Muscle layer of duodenum (tissue), 2 donors: ENCODE data around the gene RETNLB.

Source experiments
- H3K27ac ChIP-seq: one replicate; pipeline ENCODE4 v1.7.0; 2013; ENCODE audit warnings: mild to moderate bottlenecking, low read length
- H3K27me3 ChIP-seq: one replicate; pipeline ENCODE4 v1.7.0; 2013; ENCODE audit warnings: low read depth, mild to moderate bottlenecking, control low read depth, low read length
- H3K36me3 ChIP-seq, 2 donors: one replicate each; pipeline ENCODE4 v1.7.0; 2013; ENCODE audit warnings: low read length in 2 of 2, control low read depth in 1 of 2, mild to moderate bottlenecking in 1 of 2; ENCODE audit not compliant: insufficient read depth in 2 of 2, control insufficient read depth in 1 of 2
- H3K4me1 ChIP-seq, 2 donors: one replicate each; pipeline ENCODE4 v1.7.0; 2013; ENCODE audit warnings: low read length in 2 of 2, mild to moderate bottlenecking in 2 of 2, control low read depth in 1 of 2, moderate library complexity in 1 of 2; ENCODE audit not compliant: insufficient read depth in 2 of 2, control insufficient read depth in 1 of 2
- H3K4me3 ChIP-seq, 2 donors: one replicate each; pipeline ENCODE4 v1.7.0; 2013; ENCODE audit warnings: low read length in 2 of 2, low read depth in 1 of 2, mild to moderate bottlenecking in 1 of 2
- H3K9me3 ChIP-seq, 2 donors: one replicate each; pipeline ENCODE4 v1.7.0; 2013; ENCODE audit warnings: low read length in 2 of 2, control low read depth in 1 of 2, mild to moderate bottlenecking in 1 of 2; ENCODE audit not compliant: control insufficient read depth in 1 of 2
- donor health status: healthy.

The RETNLB gene

DNA sequence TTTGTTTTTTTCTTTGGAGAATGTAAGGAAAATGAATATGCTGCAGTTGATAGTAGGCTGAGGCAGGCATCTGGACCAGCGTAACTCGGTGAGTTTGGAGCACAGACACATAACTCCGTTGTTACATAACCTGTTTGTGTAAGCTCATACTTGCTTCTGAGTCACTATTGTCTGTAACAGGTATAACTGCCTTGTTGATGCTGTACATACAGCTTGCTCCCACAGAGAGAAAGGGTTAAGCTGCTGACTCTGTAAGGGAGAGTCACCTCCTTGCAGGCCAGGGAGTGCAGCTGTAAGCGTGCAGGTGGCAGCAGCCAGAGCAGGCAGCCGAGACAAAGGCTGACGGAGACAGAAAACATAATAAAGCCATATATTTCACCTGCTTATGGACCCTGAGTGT, 20.4 kb downstream of the RETNLB start:
- Histone ChIP-seq H3K4me3 (no peak overlapping the region), H3K36me3 (no peaks in the 10 kb centered on the region), H3K27ac (no peak overlapping the region), H3K27me3 (peaks cover 4% of the 10 kb centered on the region), H3K9me3 (no peaks in the 10 kb centered on the region), H3K4me1 (no peaks in the 10 kb centered on the region)

DNA sequence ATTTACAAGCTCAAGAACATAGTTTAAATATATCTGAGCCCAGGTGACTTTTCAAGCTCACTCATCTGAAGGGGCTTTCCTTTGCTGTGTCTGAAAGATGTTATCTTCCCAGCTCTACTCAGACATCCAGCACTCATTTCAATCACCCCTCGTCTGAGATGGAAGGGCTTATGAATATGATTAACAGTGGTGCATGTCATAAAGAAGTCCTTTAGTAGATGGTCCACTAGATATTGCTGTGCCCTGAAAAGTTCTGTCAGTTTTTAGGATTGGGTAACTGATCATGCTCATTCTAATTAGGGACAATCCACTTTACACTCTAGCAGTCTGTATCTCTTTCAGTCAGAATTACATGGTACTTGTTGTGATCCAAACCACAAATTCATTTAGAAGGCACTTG, 28.3 kb downstream of the RETNLB start:
- Histone ChIP-seq H3K9me3 (no peaks in the 10 kb centered on the region), H3K27me3 (no peaks in the 10 kb centered on the region), H3K4me1 (no peaks in the 10 kb centered on the region), H3K36me3 (no peaks in the 10 kb centered on the region), H3K4me3 (no peak overlapping the region), H3K27ac (no peak overlapping the region)

DNA sequence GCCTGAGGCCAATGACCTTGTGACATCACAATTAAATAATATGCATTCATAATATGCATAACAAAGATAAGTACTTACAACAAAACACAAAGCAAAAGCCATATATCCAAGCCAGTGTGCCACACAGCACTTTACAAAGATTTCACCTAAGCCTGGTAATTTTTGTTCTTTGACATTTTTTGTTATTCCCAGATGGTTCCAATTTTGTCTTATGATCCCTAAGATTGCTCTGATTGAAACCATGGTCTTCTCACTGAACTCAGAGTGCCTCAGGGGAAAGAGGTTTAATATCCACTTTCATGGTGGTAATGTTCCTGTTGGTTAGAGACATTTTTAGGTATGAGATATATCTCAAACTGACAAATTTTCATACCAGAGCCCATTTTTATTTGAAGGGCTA, 29.1 kb downstream of the RETNLB start:
- H3K27ac ChIP-seq, result no peak overlapping the region
- H3K9me3 ChIP-seq, result no peaks in the 10 kb centered on the region
- no peaks in the 10 kb centered on the region for H3K4me1 ChIP-seq
- H3K27me3 ChIP-seq, result no peaks in the 10 kb centered on the region
- H3K36me3 ChIP-seq, result no peaks in the 10 kb centered on the region
- no peak overlapping the region for H3K4me3 ChIP-seq

DNA sequence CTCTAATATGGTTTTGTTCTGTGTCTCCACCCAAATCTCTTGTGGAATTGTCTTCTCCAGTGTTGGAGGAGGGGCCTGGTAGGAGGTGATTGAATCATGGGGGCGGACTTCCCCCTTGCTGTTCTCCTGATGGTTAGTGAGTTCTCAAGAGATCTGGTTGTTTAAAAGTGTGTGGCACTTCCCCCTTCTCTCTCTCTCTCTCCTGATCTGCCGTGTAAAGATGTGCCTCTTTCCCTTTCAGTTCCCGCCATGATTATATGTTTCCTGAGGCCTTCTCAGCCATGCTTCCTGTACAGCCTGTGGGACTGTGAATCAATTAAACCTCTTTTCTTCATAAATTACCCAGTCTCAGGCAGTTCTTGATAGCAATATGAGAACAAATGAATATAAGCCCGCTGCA, 33.1 kb downstream of the RETNLB start:
- H3K4me3 ChIP-seq, result no peak overlapping the region
- no peaks in the 10 kb centered on the region for H3K4me1 ChIP-seq
- H3K9me3 ChIP-seq, result no peaks in the 10 kb centered on the region

GRCh38 chr3:108722724-108723123, 34.5 kb downstream of the RETNLB start:
- Histone ChIP-seq H3K27me3 (no peaks in the 10 kb centered on the region), H3K4me1 (no peaks in the 10 kb centered on the region), H3K9me3 (no peaks in the 10 kb centered on the region), H3K27ac (no peak overlapping the region), H3K4me3 (no peak overlapping the region), H3K36me3 (no peaks in the 10 kb centered on the region)

More for the DNA sequence above, 33.1 kb downstream of the RETNLB start:
- no peaks in the 10 kb centered on the region for H3K27me3 ChIP-seq
- no peaks in the 10 kb centered on the region for H3K36me3 ChIP-seq
- H3K27ac ChIP-seq, result no peak overlapping the region

- Histone ChIP-seq H3K27ac (no peak overlapping the region), H3K4me1 (no peaks in the 10 kb centered on the region), H3K27me3 (no peaks in the 10 kb centered on the region), H3K36me3 (no peaks in the 10 kb centered on the region), H3K9me3 (no peaks in the 10 kb centered on the region), H3K4me3 (no peak overlapping the region)
Observed at GRCh38 chr3:108719178-108719806, 37.9 kb downstream of the RETNLB start.

- H3K36me3 ChIP-seq, result no peaks in the 10 kb centered on the region
- no peak overlapping the region for H3K27ac ChIP-seq
- no peaks in the 10 kb centered on the region for H3K4me1 ChIP-seq
- H3K27me3 ChIP-seq, result no peaks in the 10 kb centered on the region
- no peaks in the 10 kb centered on the region for H3K9me3 ChIP-seq
- no peak overlapping the region for H3K4me3 ChIP-seq
Observed at GRCh38 chr3:108718454-108718853, 38.8 kb downstream of the RETNLB start.

DNA sequence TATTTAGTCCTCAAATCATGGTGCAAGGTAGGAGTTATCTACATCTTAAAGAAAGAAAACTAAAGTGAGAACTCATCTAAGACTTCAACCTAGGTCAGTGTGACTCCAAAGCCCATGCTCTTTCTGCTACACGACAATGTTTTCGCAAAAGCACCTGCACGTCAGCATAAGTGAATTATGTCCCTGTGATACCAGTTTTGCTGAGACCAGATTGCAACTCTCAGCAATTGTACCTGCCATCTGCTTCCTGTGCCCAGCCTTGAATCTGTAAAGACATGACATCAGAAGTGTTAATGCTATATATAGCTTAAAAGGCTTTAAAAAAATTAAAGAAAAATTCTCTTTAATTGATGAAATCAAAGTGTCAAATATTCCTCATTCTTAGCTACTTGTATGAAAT, 43.4 kb downstream of the RETNLB start:
- H3K36me3 ChIP-seq, result no peaks in the 10 kb centered on the region
- H3K27ac ChIP-seq, result no peak overlapping the region
- no peaks in the 10 kb centered on the region for H3K4me1 ChIP-seq
- H3K27me3 ChIP-seq, result no peaks in the 10 kb centered on the region
- H3K9me3 ChIP-seq, result no peaks in the 10 kb centered on the region
- no peak overlapping the region for H3K4me3 ChIP-seq

- Histone ChIP-seq H3K36me3 (no peaks in the 10 kb centered on the region), H3K4me3 (no peak overlapping the region), H3K4me1 (no peaks in the 10 kb centered on the region), H3K27ac (no peak overlapping the region), H3K9me3 (no peaks in the 10 kb centered on the region), H3K27me3 (no peaks in the 10 kb centered on the region)
Observed at GRCh38 chr3:108713009-108713516, 44.1 kb downstream of the RETNLB start.
